ENCODE results near the gene ARHGEF10L. TPM values are rescaled to one million over a fixed set of nuclear protein-coding genes. Genes with fewer than 3 reads are reported as not detected.

ARHGEF10L gene
- total RNA-seq, 1 donor from 2014 or later, result 51.2 TPM

DNA sequence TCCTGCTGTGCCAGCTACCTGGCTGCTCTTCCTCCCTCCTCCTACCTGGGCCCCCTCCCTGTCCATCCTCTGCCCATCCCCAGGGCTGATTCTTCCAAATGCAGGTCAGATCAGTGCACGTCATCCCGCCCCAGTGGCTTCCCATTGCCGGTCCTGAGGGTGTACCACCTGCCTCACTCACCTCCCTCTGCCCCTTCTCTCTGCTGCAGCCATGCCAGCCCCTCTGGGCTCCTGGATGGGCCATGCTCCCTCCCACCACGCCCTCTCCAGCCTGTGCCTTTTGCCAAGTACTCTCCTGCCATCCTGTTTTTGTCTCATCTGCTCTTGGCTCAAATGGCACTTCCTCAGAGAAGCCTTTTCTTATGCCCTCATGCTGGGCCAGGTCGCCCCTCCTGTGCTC lies 95.8 kb downstream of the ARHGEF10L start:
- no peak for DNase-seq (ENCODE audit: low read depth)

DNA sequence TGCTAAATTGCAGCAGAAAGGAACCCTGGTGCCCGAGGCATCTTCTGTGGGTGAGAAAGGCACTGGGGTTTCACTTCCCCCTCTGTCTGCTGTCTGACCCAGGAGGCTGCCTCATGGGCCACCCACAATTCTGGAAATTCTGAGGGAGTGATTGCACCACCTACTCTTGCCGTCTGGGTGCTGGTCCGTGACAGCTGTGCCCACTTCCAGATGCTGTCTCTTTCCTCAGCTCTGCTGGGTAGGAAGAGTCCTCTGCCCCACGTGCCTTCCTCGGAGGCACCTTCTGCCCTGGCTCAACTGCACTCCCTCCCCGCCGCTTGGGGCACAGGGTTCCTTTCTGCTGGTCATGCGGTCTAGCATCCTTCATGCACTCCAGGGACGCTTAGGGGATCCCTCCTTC lies 96.3 kb downstream of the ARHGEF10L start:
- DNase-seq (ENCODE audit: low read depth), result no peak

DNA sequence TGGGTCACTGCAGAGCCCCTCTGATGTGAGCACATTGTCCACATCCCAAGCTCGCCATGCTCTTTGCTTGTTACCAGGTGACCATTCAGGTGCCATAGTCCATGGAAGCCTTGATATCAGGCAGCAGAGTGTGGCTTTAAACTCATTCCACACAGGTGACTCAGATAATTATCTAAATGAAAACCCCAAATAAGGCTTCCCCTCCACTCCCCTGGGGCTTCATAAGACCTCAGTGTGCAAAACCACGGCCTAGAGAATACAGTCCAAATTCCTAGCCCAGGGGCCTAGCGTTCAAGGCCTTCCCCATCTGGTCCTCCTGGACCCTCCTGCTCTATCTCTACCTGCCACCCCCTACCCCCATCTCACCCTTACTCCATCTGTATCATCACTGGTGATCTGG lies 97.1 kb downstream of the ARHGEF10L start:
- peak; percentile 47 for DNase-seq (ENCODE audit: low read depth)

DNA sequence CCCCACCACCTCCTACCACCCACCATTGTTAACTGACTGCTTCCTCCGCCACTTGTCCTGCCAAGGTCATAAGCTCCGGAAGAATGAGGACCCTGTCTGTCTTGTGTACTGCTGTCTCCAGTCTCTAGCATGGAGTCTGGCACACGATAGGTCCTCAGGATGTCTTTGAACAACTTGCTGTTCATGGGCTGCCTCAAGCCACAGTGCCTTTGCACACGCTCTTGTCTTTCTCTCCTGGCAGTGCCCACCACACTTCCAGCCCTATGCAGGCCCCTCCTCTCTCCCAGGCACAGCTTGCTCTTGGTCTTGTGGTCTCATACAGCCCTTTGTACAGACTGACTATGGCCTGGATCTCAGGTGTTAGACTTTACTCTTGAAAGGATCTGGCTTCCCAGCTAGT lies 97.6 kb downstream of the ARHGEF10L start:
- DNase-seq (ENCODE audit: low read depth), result no peak

DNA sequence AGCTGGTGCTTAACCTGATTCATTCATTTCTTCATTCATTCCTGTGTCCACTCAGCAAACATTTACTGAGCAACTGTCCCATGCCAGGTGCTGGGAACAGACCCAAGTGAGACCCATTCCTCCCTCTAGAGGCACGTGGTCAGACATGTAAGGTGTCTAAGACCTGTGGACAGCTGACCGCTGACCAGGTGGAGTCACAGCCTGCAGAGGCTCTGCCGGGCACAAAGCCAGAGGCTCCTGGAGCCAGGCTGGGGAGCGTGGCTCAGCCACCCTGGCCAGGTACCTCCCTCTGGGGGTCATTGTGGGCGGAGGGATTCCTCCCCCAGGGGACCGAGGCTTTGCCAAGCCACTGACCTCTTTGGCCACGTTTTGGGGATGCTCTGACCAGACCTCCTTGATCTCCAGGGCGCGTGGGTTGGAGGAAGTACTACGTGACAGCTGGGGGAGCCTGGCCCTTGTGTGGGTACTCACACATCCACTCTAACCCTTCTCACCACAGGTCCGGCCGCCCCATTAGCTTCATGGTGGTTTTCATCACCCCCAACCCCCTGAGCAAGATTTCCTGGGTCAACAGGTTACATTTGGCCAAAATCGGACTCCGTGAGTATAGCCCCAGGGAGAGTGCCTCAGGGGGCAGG lies 100.3 kb downstream of the ARHGEF10L start:
- DNase-seq (ENCODE audit: low read depth), result no peak

DNA sequence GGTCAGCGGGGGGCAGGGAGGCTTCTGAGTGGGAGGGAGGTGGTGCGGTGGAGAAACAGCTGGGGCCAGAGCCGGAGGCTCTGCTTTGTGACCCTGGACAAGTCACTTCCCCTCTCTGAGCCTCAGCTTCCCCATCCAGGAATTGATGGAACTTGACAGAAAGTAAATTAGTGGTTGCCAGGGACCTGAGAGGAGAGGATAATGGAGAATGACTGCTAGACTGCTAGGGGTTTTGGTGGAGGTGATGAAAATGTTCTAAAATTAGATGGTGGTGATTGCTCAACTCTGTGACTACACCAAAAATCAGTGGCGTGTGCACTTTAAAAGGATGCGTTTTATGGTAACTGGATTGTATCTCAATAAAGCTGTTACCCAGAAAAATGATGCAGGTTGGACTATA lies 100.9 kb downstream of the ARHGEF10L start:
- DNase-seq (ENCODE audit: low read depth), result no peak

DNA sequence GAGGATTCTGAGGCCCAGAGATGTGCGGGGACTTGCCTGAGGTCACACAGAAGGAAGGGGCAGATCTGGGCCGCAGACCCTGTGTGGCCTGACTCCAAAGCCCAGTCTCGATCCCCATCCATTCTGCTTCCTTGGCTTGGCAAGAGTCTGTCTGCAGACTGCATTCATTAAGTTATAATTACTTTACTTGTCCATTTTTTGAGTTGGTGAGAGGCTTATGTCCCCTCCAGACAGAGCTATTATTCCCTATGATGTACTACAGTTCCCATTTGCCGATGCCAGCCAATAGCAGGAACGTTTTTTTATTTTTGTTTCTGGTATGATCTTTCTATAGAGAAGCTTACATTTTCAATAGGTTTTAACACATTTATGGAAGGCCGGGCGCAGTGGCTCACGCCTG lies 101.5 kb downstream of the ARHGEF10L start:
- no peak for DNase-seq (ENCODE audit: low read depth)

DNA sequence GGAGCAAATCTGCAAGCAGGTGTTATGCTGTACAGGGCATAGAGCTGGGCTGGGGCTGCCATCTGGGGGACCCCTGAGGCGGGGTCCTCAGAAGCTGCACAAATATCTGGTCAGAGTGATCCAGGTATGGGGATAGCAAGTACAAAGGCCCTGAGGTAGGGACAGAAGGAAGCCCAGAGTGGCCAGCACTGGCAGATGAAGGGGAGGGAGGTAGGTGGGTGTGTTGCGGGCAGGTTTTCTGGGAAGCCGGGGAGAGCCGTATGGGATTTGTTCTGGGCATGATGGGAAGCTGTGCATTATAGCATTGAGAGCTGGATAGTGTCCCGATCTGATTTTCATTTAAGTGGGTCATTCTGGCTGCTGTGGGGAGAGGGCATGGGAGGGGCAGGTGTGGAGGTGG lies 102.7 kb downstream of the ARHGEF10L start:
- no peak for DNase-seq (ENCODE audit: low read depth)

DNA sequence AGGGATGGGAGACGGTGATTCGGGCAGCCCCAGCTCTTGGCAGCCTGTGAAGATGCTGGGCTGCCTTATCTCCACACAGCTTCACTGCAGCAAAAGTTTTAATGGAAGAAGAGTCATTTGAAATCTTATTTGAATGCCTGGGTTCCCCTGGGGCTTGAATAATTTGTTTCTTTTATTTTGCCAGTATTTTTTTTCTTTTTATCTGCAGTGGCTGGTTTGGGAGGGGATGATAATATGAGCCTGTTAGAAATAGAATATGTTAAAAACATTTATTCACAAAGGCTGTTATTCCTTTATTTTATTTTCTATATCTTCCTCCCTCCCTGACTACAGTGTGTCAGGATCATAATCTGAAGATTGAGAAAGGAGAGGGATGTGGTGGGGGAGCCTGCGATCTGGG lies 103.4 kb downstream of the ARHGEF10L start:
- no peak for DNase-seq (ENCODE audit: low read depth)

DNA sequence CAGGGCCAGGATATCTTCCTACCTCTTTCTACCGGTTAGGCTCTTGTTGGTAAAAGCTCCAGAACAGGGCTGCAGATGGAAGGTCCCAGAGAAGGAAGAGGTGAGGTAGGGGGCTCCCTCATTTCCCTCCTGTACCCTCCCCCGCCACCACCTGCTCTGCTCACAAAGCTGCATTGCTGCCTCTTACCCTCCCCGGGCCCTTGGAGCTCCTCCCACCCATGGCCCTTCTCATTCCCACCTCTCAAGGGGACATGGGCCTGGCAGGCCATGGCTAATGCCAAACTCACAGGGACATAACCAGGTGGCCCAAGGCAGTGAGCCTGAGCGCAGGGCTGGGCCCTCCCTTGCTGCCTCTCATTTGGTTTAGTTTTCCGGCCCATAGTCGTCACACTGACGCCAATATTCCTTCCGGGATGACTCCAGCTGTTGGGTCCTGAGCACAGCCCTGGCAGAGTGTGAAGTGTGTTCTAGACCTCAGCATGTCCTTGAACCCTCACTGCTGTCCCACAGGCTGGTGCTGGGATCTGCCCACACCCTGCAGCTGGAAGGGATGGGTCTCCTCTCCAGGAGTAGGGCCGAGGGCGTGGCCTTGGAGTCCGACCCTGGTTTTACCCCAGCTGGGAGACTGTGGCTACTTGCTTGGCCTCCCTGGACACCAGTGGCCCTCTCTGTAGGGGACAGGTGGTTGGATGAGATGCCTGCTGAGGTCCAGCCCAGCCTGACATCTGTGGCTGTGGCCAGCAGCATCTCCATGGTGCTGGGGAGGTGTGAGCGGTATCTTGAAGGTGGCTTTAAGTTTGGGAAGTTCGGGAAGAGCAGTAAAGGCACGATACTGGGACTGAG lies 104.6 kb downstream of the ARHGEF10L start:
- DNase-seq (ENCODE audit: low read depth), result no peak

DNA sequence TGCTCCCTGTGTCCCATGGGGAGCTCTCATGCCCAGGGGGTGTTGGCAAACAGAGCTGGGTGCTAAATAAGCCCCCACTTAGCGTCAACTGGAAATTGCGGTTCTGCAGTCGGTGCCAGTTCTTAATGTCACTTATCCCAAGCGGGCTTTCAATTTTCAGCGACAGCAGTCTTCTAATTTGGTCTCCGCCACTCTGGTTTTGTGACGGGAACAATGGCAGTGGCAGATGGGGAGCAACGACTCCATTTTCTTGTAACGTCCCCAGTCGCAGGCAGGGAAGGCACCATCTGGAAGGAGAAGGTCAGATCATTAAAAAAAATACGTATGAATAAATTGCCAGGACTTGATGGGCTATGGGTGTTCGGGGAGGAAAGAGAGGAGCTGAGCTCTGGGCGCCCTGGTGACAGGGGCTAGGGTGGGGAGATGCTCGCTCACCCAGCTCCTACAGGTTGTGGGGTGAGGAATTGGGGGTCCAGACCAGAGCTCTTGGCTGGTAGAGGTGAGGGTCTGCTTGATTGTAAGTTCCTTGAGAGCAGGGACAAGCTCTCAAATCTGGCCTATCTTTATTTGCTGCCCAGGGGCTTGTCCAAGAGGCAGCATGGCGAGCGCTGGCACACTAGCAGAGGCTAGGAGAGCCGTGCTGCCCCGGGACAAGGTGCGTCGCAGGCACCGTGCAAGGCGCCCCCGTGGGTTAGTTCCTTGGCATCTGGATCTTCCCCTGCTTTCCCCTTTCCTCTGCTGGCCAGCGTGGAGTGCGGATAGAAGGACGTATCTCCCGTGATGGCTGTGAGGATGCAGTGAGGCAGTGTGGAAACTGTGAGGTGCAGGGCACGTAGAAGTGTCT lies 105.8 kb downstream of the ARHGEF10L start:
- DNase-seq (ENCODE audit: low read depth), result no peak

DNA sequence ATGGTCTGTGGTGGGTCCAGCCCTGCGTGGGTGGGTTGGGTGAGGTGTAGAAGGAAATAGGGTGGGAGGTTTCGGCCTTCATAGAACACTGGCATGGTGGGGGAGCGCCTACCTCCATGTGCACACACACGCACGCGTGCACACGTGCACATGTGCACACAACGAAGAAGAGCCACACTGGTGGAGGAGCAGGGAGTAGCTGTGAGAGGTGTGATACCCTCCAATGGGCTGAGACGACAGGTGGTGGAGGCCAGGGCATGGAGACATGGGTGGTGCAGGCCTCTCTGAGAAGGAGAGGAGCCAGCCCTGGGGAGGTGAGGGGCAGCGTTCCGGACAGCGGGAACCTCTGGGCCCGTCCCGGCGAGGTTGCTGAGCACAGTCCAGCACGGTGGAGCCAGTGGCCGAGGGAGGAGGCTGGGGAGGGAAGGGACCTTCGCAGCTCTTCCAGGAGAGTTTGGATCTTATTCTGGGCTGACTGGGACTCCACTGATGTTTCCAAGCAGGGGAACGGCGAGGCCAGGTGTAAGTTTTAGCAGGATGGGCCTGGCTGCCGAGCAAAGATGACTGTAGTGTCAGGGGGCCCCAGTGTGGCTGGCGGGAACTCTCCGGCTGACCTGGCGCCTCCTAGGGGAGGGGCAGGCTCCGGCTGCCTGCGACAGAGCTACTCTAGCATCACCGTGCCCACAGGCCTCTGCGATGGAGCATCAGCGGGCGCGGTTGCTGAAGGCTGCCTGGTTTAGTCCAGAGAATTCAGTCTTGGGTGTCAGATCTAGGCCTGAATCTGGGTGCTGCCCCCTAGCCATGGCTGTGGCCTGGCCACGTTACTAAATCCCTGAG lies 107.2 kb downstream of the ARHGEF10L start:
- no peak for DNase-seq (ENCODE audit: low read depth)

DNA sequence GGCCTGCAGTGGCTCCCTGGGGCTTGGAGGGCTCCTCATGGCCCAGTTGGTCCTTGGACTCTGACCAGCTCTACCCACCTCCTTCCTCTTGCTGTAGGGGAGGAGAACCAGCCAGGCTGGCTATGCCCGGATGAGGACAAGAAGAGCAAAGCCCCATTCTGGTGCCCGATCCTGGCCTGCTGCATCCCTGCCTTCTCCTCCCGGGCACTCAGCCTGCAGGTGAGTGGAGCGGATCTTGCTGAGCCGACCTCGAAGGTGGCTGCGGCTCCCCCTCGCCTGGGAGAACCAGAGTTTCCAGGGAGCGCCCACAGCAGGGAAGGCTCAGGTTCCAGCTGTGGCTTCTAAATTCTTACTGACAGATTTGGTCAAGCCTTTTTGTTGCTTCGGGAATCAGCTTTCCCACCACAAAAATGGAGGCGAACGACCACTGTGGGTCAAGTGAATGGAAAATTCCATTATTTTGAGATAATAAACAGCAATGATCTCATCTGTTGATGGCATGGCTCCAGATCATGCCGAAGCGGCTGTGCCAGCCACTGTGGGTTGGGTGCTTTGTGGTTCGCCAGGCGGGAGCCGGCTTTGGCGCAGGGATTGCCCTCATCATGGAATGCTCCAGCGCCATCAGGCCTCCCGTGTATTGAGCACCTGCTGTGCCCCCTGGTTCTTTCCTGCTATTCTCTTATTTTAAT lies 109.1 kb downstream of the ARHGEF10L start:
- DNase-seq (ENCODE audit: low read depth), result no peak

DNA sequence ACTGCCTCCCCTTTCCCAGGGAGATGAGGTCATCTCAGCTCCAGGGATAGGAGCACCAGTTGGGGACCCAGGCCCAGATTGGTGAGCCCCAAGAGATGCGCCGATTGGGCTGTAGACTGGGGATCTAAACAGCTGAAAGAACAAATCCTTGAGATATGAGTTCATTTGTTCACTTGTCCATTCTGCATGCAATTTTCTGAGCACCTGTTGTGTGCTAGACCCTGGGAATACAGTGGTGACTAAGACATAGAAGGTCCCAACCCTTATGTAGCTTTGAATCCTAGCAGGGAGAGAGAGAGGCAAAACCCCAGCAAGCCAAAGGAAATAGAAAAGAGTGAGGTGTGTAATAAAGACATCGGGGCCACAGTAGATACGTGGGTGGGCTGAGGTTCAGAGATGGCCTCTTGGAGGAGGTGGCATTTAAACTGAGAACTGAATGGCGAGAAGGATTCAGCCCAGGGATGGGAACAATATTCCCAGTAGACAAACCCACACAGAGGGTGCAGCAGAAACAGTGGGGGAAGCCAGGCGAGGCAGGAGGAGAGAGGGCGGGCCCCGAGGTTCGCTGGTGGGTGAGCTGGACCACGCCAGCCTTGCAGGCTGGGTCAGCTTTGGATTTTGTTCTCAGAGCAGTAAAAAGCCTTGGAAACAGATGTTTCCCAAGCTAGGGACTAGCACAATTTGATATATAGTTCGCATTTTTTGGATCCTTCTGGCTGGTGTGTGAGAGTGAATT lies 110.0 kb downstream of the ARHGEF10L start:
- DNase-seq (ENCODE audit: low read depth), result no peak

DNA sequence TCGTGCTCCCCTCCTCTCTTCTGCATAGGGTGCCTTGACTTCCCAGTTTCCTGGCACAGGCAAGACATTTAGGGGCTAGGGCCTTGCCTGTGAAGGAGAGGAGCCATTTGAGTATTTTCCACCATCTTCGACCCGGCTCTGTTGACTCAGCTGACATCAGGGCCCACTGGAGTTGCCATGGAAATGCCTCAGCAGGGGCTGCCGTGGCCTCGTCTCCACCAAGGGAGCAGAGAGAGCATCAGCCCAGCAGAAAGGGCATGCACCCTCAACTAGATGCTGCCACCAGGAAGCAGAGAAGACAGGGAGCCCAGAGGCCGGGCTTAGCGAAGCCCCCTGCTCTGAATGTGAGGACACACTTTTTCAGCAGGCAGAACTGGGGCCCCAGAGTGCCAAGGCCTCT lies 113.8 kb downstream of the ARHGEF10L start:
- DNase-seq (ENCODE audit: low read depth), result no peak

DNA sequence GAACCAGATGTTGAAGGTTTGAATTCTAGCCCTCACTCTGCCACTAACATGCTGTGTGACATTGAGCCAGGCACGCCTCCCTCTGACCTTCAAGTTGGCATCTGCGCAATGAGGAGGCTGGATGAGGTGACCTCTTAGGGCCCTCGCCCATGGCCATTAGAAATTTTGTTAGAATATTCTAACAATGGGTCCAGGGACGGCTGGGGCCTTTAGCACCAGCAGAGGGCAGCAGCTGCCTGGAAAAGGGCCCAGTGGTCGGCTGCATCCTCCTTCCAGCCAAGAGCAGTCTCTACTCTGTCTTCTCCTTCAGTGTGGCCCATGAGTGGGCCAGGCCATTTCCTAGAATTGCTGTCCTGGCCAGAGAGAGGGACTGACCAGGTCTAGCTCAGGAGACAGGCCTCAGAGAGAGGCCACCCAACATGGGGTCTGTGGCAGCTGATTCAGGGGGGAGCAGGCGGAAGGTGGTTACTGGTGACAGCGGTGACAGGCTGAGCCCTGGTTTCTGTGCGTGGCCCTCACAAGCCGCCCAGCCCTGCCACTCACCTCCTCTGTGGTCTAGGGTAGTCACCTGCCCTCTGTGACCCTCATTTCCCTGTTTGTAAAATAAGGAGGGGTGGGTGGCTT lies 114.3 kb downstream of the ARHGEF10L start:
- no peak for DNase-seq (ENCODE audit: low read depth)

DNA sequence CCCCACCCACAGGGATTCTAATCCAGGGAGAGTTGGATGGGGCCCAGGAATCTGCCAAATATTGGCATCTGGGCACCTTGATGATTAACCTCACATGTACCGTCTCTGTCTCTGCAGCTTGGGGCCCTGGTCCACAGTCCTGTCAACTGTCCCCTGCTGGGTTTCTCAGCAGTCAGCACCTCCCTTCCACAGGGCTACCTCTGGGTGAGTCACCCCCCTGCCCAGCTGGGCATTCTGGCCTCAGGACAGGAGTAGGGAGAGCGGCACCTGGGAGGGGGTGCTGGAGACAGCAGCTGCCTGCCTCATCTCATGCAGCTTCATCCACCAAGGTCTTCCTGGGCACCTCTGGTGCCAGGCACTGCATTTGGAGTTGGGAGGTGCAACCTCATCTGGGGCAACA lies 115.0 kb downstream of the ARHGEF10L start:
- DNase-seq (ENCODE audit: low read depth), result no peak

DNA sequence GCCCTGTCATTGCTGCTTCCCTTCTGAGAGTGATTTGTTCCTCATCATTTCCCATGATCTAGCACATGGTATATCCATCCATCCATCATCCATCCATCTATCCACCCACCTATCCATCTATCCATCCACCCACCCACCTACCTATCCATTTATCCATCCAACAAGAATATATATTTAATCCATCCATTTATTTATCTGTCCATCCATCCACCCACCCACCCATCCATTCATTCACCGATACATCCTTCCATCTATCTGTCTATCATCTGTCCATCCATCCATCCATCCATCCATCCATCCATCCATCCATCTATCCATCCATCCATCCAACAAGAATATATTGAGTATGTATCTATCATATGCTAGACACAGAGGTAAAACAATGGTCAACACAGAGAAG lies 115.7 kb downstream of the ARHGEF10L start:
- no peak for DNase-seq (ENCODE audit: low read depth)

DNA sequence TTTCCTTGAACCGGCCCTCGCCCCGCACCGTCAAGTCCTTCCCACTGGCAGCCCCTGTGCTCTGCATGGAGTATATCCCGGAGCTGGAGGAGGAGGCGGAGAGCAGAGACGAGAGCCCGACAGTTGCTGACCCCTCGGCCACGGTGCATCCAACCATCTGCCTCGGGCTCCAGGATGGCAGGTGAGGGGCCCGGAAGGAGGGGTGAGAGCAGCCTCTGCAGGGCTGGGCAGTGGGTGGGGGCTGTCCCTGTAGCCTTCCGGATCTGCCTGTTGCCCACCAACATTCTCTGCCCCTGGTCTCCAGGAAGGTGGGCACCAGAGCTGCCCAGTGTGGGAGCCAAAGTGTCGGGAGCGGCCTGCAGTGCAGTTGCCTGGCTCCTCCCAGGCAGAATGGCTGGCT lies 116.4 kb downstream of the ARHGEF10L start:
- no peak for DNase-seq (ENCODE audit: low read depth)

DNA sequence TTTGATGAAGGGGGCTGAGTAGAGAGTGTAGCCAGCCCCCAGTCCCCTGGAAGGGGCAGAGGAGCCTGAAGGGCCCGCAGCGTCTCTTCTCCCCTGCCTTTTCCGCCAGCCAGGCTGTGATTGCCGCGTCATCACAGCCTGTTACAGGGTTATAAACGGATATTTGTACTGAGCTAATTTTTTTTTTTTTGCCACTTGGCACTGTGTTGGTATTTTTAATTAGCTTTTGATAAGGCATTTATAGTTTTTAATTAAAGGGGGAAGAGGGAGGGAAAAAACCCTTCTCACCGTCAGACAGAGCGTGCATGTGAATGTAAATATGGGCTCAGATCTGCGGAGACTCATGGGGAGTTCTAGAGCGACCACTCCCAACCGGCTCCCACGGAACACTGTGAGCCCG lies 117.9 kb downstream of the ARHGEF10L start:
- no peak for DNase-seq (ENCODE audit: low read depth)

All from renal cortical epithelial cell (primary cell).